Activated CD8-positive, alpha-beta memory T cell treated with anti-CD3 and anti-CD28 coated beads, Interleukin-2, amount 10 ng/mL, durations not matched to agents 7 days and 5 days (primary cell): ENCODE results near the gene MAP2K3. TPM values are rescaled to one million over a fixed set of nuclear protein-coding genes. Genes with fewer than 3 reads are reported as not detected.

ENCODE experiments used
- ATAC-seq: fragments of 150-1000 bp; cut with Tn5 transposase; one replicate; pipeline ENCODE4 v1.10.0; 2021; ENCODE audit warnings: moderate library complexity
- CTCF ChIA-PET: fragments of 350-600 bp; sonication (Branson Sonifier 250); formaldehyde crosslinking; loops from one replicate; lab custom pipeline; 2021; ENCODE audit warnings: antibody characterized with exemption; lab: Charles Lee
- DNase-seq: peaks from one replicate; pipeline ENCODE4 v3.0.0-alpha.2; 2020
- H3K27ac Mint-ChIP-seq: one replicate; pipeline ENCODE4 v1.8.0; 2021; ENCODE audit warnings: mild to moderate bottlenecking, mixed read lengths
- H3K27me3 Mint-ChIP-seq: one replicate; pipeline ENCODE4 v1.8.0; 2021; ENCODE audit warnings: mixed read lengths
- H3K36me3 Mint-ChIP-seq: one replicate; pipeline ENCODE4 v1.8.0; 2021; ENCODE audit warnings: mild to moderate bottlenecking, mixed read lengths
- H3K4me1 Mint-ChIP-seq: one replicate; pipeline ENCODE4 v1.8.0; 2021; ENCODE audit warnings: mixed read lengths
- H3K4me3 Mint-ChIP-seq: one replicate; pipeline ENCODE4 v1.8.0; 2021; ENCODE audit warnings: mild to moderate bottlenecking, moderate library complexity, mixed read lengths
- H3K9me3 Mint-ChIP-seq: one replicate; pipeline ENCODE4 v1.8.0; 2022; ENCODE audit warnings: low read depth, mixed read lengths
- total RNA-seq, 2 experiments: library from RNA; stranded (reverse); gene quantifications; one replicate each; pipeline ENCODE4 v1.2.3, GENCODE V29; 2021

MAP2K3 gene
- total RNA-seq, 2 experiments from 2014 or later = 65.5 to 97.3 TPM

GRCh38 chr17:21248500-21248899 lies 36.0 kb upstream of the MAP2K3 start:
- no peak for DNase-seq
- no peaks in the 10 kb centered on the region for H3K36me3 Mint-ChIP-seq
- no peak for ATAC-seq
- no peaks in the 10 kb centered on the region for H3K9me3 Mint-ChIP-seq
- peaks cover 9% of the 10 kb centered on the region for H3K27me3 Mint-ChIP-seq
- no peak overlapping the region for H3K27ac Mint-ChIP-seq
- no peak overlapping the region for H3K4me3 Mint-ChIP-seq
- H3K4me1 Mint-ChIP-seq = peaks cover 3% of the 10 kb centered on the region
- CTCF ChIA-PET = no interaction called here

GRCh38 chr17:21249086-21249795 lies 35.3 kb upstream of the MAP2K3 start:
- Mint-ChIP-seq H3K27ac (no peak overlapping the region), H3K4me1 (peaks cover 10% of the 10 kb centered on the region), H3K9me3 (no peaks in the 10 kb centered on the region), H3K4me3 (no peak overlapping the region), H3K36me3 (no peaks in the 10 kb centered on the region), H3K27me3 (peaks cover 11% of the 10 kb centered on the region)
- CTCF ChIA-PET = interaction anchor here (1.1 kb wide), 1 partner anchor 30 kb away, joined by 4 read pairs; no protein-coding TSS in a partner anchor
- DNase-seq = no peak
- no peak for ATAC-seq

GRCh38 chr17:21249920-21250703 lies 34.4 kb upstream of the MAP2K3 start:
- no peak overlapping the region for H3K27ac Mint-ChIP-seq
- ATAC-seq (no peak), DNase-seq (no peak)
- CTCF ChIA-PET = interaction anchor here (0.9 to 2.4 kb wide), 4 partner anchors 10 to 131 kb away, joined by 4 to 6 read pairs (median 4); no protein-coding TSS in a partner anchor
- H3K36me3 Mint-ChIP-seq = no peaks in the 10 kb centered on the region
- H3K27me3 Mint-ChIP-seq = peaks cover 11% of the 10 kb centered on the region
- H3K4me1 Mint-ChIP-seq = peaks cover 10% of the 10 kb centered on the region
- H3K9me3 Mint-ChIP-seq = no peaks in the 10 kb centered on the region
- no peak overlapping the region for H3K4me3 Mint-ChIP-seq

GRCh38 chr17:21250854-21251253 lies 33.7 kb upstream of the MAP2K3 start:
- H3K36me3 Mint-ChIP-seq = no peaks in the 10 kb centered on the region
- CTCF ChIA-PET = interaction anchor here (1.4 to 2.4 kb wide), 2 partner anchors 28 to 131 kb away, joined by 4 to 6 read pairs; no protein-coding TSS in a partner anchor
- DNase-seq = no peak
- H3K27ac Mint-ChIP-seq = no peak overlapping the region
- H3K9me3 Mint-ChIP-seq = no peaks in the 10 kb centered on the region
- peaks cover 10% of the 10 kb centered on the region for H3K4me1 Mint-ChIP-seq
- ATAC-seq = no peak
- H3K27me3 Mint-ChIP-seq = peaks cover 11% of the 10 kb centered on the region
- H3K4me3 Mint-ChIP-seq = no peak overlapping the region

GRCh38 chr17:21251337-21252010 lies 33.0 kb upstream of the MAP2K3 start:
- DNase-seq (no peak), ATAC-seq (no peak)
- Mint-ChIP-seq H3K36me3 (no peaks in the 10 kb centered on the region), H3K27me3 (peaks cover 13% of the 10 kb centered on the region), H3K4me3 (no peak overlapping the region), H3K9me3 (no peaks in the 10 kb centered on the region), H3K4me1 (peaks cover 10% of the 10 kb centered on the region), H3K27ac (no peak overlapping the region)
- CTCF ChIA-PET = interaction anchor here (1.4 to 2.4 kb wide), 2 partner anchors 28 to 132 kb away, joined by 4 to 6 read pairs; no protein-coding TSS in a partner anchor

GRCh38 chr17:21252289-21252795 lies 32.2 kb upstream of the MAP2K3 start:
- DNase-seq (no peak), ATAC-seq (no peak)
- H3K4me1 Mint-ChIP-seq = peaks cover 10% of the 10 kb centered on the region
- no peaks in the 10 kb centered on the region for H3K9me3 Mint-ChIP-seq
- peaks cover 14% of the 10 kb centered on the region for H3K27me3 Mint-ChIP-seq
- H3K4me3 Mint-ChIP-seq = peak overlapping the region; percentile 47
- no peaks in the 10 kb centered on the region for H3K36me3 Mint-ChIP-seq
- peak overlapping the region; percentile 11 for H3K27ac Mint-ChIP-seq
- CTCF ChIA-PET = interaction anchor here (1.0 to 2.4 kb wide), 3 partner anchors 27 to 261 kb away, joined by 4 to 6 read pairs (median 5); no protein-coding TSS in a partner anchor

- H3K36me3 Mint-ChIP-seq = no peaks in the 10 kb centered on the region
- peak within 1 kb of the TSS; percentile 71 for H3K4me3 Mint-ChIP-seq
- peaks cover 14% of the 10 kb centered on the region for H3K27me3 Mint-ChIP-seq
- no peaks in the 10 kb centered on the region for H3K9me3 Mint-ChIP-seq
- peak within 1 kb of the TSS; percentile 11 for H3K27ac Mint-ChIP-seq
- ATAC-seq (peak; percentile 85), DNase-seq (peak; percentile 83)
- H3K4me1 Mint-ChIP-seq = peaks cover 10% of the 10 kb centered on the region
- CTCF ChIA-PET = interaction anchor here (1.0 to 2.4 kb wide), 3 partner anchors 26 to 260 kb away, joined by 4 to 6 read pairs (median 5); no protein-coding TSS in a partner anchor
Measured at GRCh38 chr17:21252796-21253645, 31.5 kb upstream of the MAP2K3 start, which contains the start of gene NATD1. NATD1 (minus strand) TSS chr17:21253410; CDS start chr17:21253264, 146 bp downstream.

- ATAC-seq (peak; percentile 25), DNase-seq (no peak)
- Mint-ChIP-seq H3K9me3 (no peaks in the 10 kb centered on the region), H3K27ac (no peak overlapping the region), H3K36me3 (no peaks in the 10 kb centered on the region), H3K4me1 (peaks cover 12% of the 10 kb centered on the region), H3K4me3 (peak overlapping the region; percentile 71), H3K27me3 (peaks cover 14% of the 10 kb centered on the region)
- CTCF ChIA-PET = interaction anchor here (0.9 to 1.7 kb wide), 3 partner anchors 25 to 261 kb away, joined by 3 to 5 read pairs (median 4); no protein-coding TSS in a partner anchor
Measured at GRCh38 chr17:21253646-21254441, 30.7 kb upstream of the MAP2K3 start.

GRCh38 chr17:21258593-21258992 lies 25.9 kb upstream of the MAP2K3 start:
- Mint-ChIP-seq H3K36me3 (no peaks in the 10 kb centered on the region), H3K9me3 (no peaks in the 10 kb centered on the region), H3K27me3 (peaks cover 4% of the 10 kb centered on the region), H3K4me3 (no peak overlapping the region), H3K4me1 (peaks cover 14% of the 10 kb centered on the region), H3K27ac (no peak overlapping the region)
- no peak for ATAC-seq
- CTCF ChIA-PET = no interaction called here
- DNase-seq = no peak

- Mint-ChIP-seq H3K4me1 (peaks cover 11% of the 10 kb centered on the region), H3K36me3 (no peaks in the 10 kb centered on the region), H3K27me3 (peaks cover 4% of the 10 kb centered on the region), H3K9me3 (no peaks in the 10 kb centered on the region), H3K27ac (no peak overlapping the region), H3K4me3 (no peak overlapping the region)
- CTCF ChIA-PET = interaction anchor here (0.9 kb wide), 1 partner anchor 17 kb away, joined by 3 read pairs; no protein-coding TSS in a partner anchor
- ATAC-seq = no peak
- DNase-seq = no peak
Measured at GRCh38 chr17:21262259-21262993, 22.1 kb upstream of the MAP2K3 start.

GRCh38 chr17:21263376-21263775 lies 21.1 kb upstream of the MAP2K3 start:
- Mint-ChIP-seq H3K9me3 (no peaks in the 10 kb centered on the region), H3K4me1 (peaks cover 20% of the 10 kb centered on the region), H3K36me3 (no peaks in the 10 kb centered on the region), H3K4me3 (no peak overlapping the region), H3K27ac (no peak overlapping the region), H3K27me3 (peaks cover 4% of the 10 kb centered on the region)
- no peak for ATAC-seq
- CTCF ChIA-PET = interaction anchor here (1.8 kb wide), 1 partner anchor 17 kb away, joined by 6 read pairs; no protein-coding TSS in a partner anchor
- no peak for DNase-seq
